Cardiac muscle cell (in vitro differentiated cells and primary cell): ENCODE data around the gene NCS1. TPM values are rescaled to one million over a fixed set of nuclear protein-coding genes. Genes with fewer than 3 reads are reported as not detected.
"Not testable (repeated sequence)": the region's sequence is repeated elsewhere in the genome, so short reads cannot be mapped to it uniquely, and the experiment has no call there.

ENCODE experiments used
- DNase-seq, 2 donors: peaks; one replicate each; pipeline versions ENCODE4 v3.0.0 to v3.0.0-alpha.2; 2010 to 2017; ENCODE audit warnings: low read depth in 1 of 2, low spot score in 1 of 2
- H3K27ac ChIP-seq: fragments of 200-600 bp; sonication (generic); 2 replicates; pipeline ENCODE4 v1.5.1; 2016
- H3K27me3 ChIP-seq: fragments of 200-600 bp; sonication (generic); 2 replicates; pipeline ENCODE4 v1.6.0; 2016; ENCODE audit warnings: control low read depth
- H3K36me3 ChIP-seq: fragments of 200-600 bp; sonication (generic); 2 replicates; pipeline ENCODE4 v1.5.1; 2016; ENCODE audit warnings: control low read depth
- H3K4me1 ChIP-seq: fragments of 200-600 bp; sonication (generic); 2 replicates; pipeline ENCODE4 v1.8.1; 2017; ENCODE audit warnings: low read depth, mild to moderate bottlenecking, mixed run types
- H3K4me3 ChIP-seq: fragments of 200-600 bp; sonication (generic); 2 replicates; pipeline ENCODE4 v1.5.1; 2016; ENCODE audit warnings: mild to moderate bottlenecking
- H3K9me3 ChIP-seq: fragments of 200-600 bp; sonication (generic); 2 replicates; pipeline ENCODE4 v1.5.1; 2017; ENCODE audit warnings: low read depth, mild to moderate bottlenecking, control low read depth
- CTCF ChIP-seq: IDR thresholded peaks from 2 replicates; pipeline ENCODE4 v1.5.1; 2012; ENCODE audit warnings: low read depth, mild to moderate bottlenecking, low read length
- polyA plus RNA-seq: library from polyadenylated mRNA; unstranded; fragments of >200 nt; fragmentation: Nextera tagmentation; extraction: Ambion mirVana; gene quantifications from 2 replicates; pipeline ENCODE4 v1.2.1, GENCODE V29; 2016
- total RNA-seq: library from RNA; depleted of rRNA; stranded (reverse); fragments of >200 nt; gene quantifications from 2 replicates; pipeline ENCODE4 v1.2.3, GENCODE V29; 2016

The NCS1 gene
- total and polyA plus RNA-seq, 2 experiments from 2014 or later: 48.3 to 55.7 TPM

- Histone ChIP-seq H3K4me3 (no peak overlapping the region), H3K4me1 (no peaks in the 10 kb centered on the region), H3K36me3 (no peaks in the 10 kb centered on the region), H3K9me3 (no peaks in the 10 kb centered on the region), H3K27me3 (peaks cover 2% of the 10 kb centered on the region), H3K27ac (no peak overlapping the region)
- TF ChIP-seq CTCF: no peak
- no peak for DNase-seq
Observed at GRCh38 chr9:130255631-130256134, 83.5 kb downstream of the NCS1 start.

- no peak overlapping the region for H3K4me3 ChIP-seq
- H3K36me3 ChIP-seq: no peaks in the 10 kb centered on the region
- H3K9me3 ChIP-seq: no peaks in the 10 kb centered on the region
- H3K27me3 ChIP-seq: peaks cover 4% of the 10 kb centered on the region
- no peak for DNase-seq
- no peak for TF ChIP-seq CTCF
- no peak overlapping the region for H3K27ac ChIP-seq
- H3K4me1 ChIP-seq: no peaks in the 10 kb centered on the region
Observed at GRCh38 chr9:130256644-130257043, 84.4 kb downstream of the NCS1 start.

GRCh38 chr9:130258137-130258536 lies 85.9 kb downstream of the NCS1 start:
- H3K4me1 ChIP-seq, DNase-seq: not testable (repeated sequence)

GRCh38 chr9:130259044-130259443 lies 86.8 kb downstream of the NCS1 start:
- Histone ChIP-seq H3K9me3 (no peaks in the 10 kb centered on the region), H3K4me1 (no peaks in the 10 kb centered on the region), H3K27ac (no peak overlapping the region), H3K36me3 (no peaks in the 10 kb centered on the region), H3K27me3 (peaks cover 24% of the 10 kb centered on the region), H3K4me3 (no peak overlapping the region)
- DNase-seq: no peak
- TF ChIP-seq CTCF: no peak

More at GRCh38 chr9:130258137-130258536, 85.9 kb downstream of the NCS1 start:
- not testable (repeated sequence) for H3K27ac ChIP-seq, H3K4me3 ChIP-seq, H3K36me3 ChIP-seq, H3K9me3 ChIP-seq
- H3K27me3 ChIP-seq: peaks cover 15% of the 10 kb centered on the region

- DNase-seq: no peak
- Histone ChIP-seq H3K36me3 (no peaks in the 10 kb centered on the region), H3K9me3 (no peaks in the 10 kb centered on the region), H3K4me1 (peaks cover 4% of the 10 kb centered on the region), H3K4me3 (no peak overlapping the region), H3K27me3 (peaks cover 44% of the 10 kb centered on the region), H3K27ac (no peak overlapping the region)
- TF ChIP-seq CTCF: no peak
Observed at GRCh38 chr9:130260816-130261765, 88.9 kb downstream of the NCS1 start.
